ENCODE data around the gene HAS3. TPM values are rescaled to one million over a fixed set of nuclear protein-coding genes. Genes with fewer than 3 reads are reported as not detected.

HAS3 gene
- total RNA-seq, 1 experiment from 2014 or later = 92.5 TPM

DNA sequence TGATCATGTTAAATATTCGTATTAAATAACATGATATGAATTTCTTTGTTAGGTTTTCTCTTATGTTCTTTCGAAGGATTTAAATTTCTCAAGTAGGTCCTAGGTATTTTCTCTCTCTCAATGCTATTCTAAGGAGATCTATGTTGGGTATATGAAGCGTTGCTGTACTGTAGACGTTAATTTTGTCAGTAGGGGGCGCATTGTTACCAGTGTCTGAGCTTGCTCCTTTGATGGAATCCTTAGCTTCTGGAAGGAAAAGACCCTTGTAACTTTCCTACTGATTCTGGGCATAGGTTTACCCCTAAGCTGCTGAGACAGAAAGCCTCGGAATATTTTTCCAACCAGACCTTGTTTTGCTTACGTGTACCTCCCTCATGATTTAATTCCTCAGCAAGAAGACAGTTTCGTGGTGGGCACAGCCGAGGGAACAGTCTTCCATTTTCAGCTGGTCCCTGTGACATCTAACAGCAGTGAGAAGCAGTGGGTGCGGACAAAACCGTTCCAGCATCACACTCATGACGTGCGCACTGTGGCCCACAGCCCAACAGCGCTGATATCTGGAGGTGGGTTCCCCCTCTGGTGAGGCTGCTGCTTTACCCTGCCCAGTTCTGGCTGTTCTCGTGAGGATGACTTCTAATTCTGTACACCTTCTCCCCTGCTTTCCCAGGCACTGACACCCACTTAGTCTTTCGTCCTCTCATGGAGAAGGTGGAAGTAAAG lies 44.9 kb downstream of the HAS3 start:
- BruUV-seq (replicated peaks) = no TSS peak
- Histone ChIP-seq H3K36me3 (ENCODE audit: low read depth, low read length) (peaks cover 37% of the 10 kb centered on the region), H3K9me2 (replicated peaks; ENCODE audit: low read length) (no peaks in the 10 kb centered on the region), H3K4me3 (ENCODE audit: low read length) (no peak overlapping the region), H3K4me2 (ENCODE audit: low read length) (no peak overlapping the region), H3K9ac (ENCODE audit: low read length) (no peak overlapping the region), H4K20me1 (ENCODE audit: low read length) (no peaks in the 10 kb centered on the region), H3K27me3 (ENCODE audit: low read length) (no peaks in the 10 kb centered on the region), H3K79me2 (ENCODE audit: low read length) (no peaks in the 10 kb centered on the region), H3F3A (ENCODE audit: low read length, unreplicated experiment) (no peaks in the 10 kb centered on the region), H3K27ac (ENCODE audit: low read length) (no peak overlapping the region), H3K9me3 (ENCODE audit: low read length) (no peaks in the 10 kb centered on the region), H3K4me1 (ENCODE audit: insufficient read depth, low read length) (no peaks in the 10 kb centered on the region), H2AFZ (ENCODE audit: low read length) (no peak overlapping the region)
- DNase-seq (peak; percentile 74), ATAC-seq (peak; percentile 85)
- TF ChIP-seq, protein P1, sequence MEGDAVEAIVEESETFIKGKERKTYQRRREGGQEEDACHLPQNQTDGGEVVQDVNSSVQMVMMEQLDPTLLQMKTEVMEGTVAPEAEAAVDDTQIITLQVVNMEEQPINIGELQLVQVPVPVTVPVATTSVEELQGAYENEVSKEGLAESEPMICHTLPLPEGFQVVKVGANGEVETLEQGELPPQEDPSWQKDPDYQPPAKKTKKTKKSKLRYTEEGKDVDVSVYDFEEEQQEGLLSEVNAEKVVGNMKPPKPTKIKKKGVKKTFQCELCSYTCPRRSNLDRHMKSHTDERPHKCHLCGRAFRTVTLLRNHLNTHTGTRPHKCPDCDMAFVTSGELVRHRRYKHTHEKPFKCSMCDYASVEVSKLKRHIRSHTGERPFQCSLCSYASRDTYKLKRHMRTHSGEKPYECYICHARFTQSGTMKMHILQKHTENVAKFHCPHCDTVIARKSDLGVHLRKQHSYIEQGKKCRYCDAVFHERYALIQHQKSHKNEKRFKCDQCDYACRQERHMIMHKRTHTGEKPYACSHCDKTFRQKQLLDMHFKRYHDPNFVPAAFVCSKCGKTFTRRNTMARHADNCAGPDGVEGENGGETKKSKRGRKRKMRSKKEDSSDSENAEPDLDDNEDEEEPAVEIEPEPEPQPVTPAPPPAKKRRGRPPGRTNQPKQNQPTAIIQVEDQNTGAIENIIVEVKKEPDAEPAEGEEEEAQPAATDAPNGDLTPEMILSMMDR (conservative IDR thresholded peaks at IDR 0.05; ENCODE audit: low read depth, low read length) = peak; percentile 82
- no peak for TF ChIP-seq EZH2 (IDR thresholded peaks at IDR 0.05; ENCODE audit: low read length, unreplicated experiment)
- intact Hi-C loops (cut with micrococcal nuclease) = loop anchor here (1.0 kb wide), 1 partner anchor 137 kb away; no protein-coding TSS in a partner anchor
- CTCF ChIA-PET = interaction anchor here (0.6 to 0.9 kb wide), 2 partner anchors 19 to 67 kb away, joined by 3 to 6 read pairs; no protein-coding TSS in a partner anchor
- POLR2A ChIA-PET (ENCODE audit: unreplicated experiment) = no interaction called here

DNA sequence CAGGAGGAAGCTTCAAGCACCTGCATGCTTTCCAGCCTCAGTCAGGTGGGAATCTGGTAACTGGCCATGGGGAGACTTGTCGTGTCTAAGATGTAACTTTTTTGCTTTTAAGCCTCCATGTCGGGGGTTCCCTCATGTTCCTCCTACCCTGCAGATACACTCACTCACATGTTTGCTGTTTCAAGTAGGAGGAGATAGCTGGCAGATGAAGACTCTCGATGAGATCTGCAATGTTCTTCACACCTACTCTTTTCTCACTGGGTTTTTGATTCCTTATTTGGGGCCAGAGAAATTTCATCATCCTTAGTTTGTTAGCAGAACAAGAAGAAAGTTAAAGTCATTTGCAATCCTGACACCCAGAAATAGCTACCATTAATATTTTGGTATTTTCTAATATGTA lies 51.7 kb downstream of the HAS3 start:
- Histone ChIP-seq H3K9me3 (ENCODE audit: low read length) (no peaks in the 10 kb centered on the region), H4K20me1 (ENCODE audit: low read length) (no peaks in the 10 kb centered on the region), H3K4me3 (ENCODE audit: low read length) (no peak overlapping the region), H3K27ac (ENCODE audit: low read length) (no peak overlapping the region), H3K27me3 (ENCODE audit: low read length) (no peaks in the 10 kb centered on the region), H3K79me2 (ENCODE audit: low read length) (no peaks in the 10 kb centered on the region), H3K9me2 (replicated peaks; ENCODE audit: low read length) (no peaks in the 10 kb centered on the region), H3K4me2 (ENCODE audit: low read length) (no peak overlapping the region), H2AFZ (ENCODE audit: low read length) (no peak overlapping the region), H3F3A (ENCODE audit: low read length, unreplicated experiment) (no peaks in the 10 kb centered on the region), H3K36me3 (ENCODE audit: low read depth, low read length) (peaks cover 47% of the 10 kb centered on the region), H3K9ac (ENCODE audit: low read length) (no peak overlapping the region), H3K4me1 (ENCODE audit: insufficient read depth, low read length) (no peaks in the 10 kb centered on the region)
- no TSS peak for BruUV-seq (replicated peaks)
- POLR2A ChIA-PET (ENCODE audit: unreplicated experiment) = no interaction called here
- CTCF ChIA-PET = no interaction called here
- intact Hi-C loops (cut with micrococcal nuclease) = no loop called here
- ATAC-seq (no peak), DNase-seq (no peak)
- no peak for TF ChIP-seq EZH2 (IDR thresholded peaks at IDR 0.05; ENCODE audit: low read length, unreplicated experiment)

DNA sequence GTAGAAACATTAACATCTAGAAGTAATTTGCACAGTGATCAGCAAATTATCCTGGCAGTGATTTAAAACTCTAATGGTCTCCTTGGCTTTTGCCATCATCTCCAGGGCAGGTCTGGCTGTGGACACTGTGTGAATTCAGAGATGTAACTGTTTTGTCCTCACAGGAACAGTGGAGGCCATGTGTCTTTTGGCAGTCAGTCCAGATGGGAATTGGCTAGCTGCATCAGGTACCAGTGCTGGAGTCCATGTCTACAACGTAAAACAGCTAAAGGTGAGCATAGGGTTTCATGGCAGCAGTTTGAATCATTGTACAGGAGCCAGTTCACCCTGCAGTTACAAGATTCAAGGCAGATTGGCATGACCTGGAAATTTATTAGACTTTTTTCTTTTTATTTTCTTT lies 54.7 kb downstream of the HAS3 start:
- DNase-seq = no peak
- Histone ChIP-seq H2AFZ (ENCODE audit: low read length) (no peak overlapping the region), H3K79me2 (ENCODE audit: low read length) (no peaks in the 10 kb centered on the region), H3K4me3 (ENCODE audit: low read length) (no peak overlapping the region), H3K36me3 (ENCODE audit: low read depth, low read length) (peaks cover 37% of the 10 kb centered on the region), H3K9me2 (replicated peaks; ENCODE audit: low read length) (no peaks in the 10 kb centered on the region), H3K27ac (ENCODE audit: low read length) (no peak overlapping the region), H3K9ac (ENCODE audit: low read length) (no peak overlapping the region), H3F3A (ENCODE audit: low read length, unreplicated experiment) (peaks cover 6% of the 10 kb centered on the region), H3K4me1 (ENCODE audit: insufficient read depth, low read length) (peaks cover 2% of the 10 kb centered on the region), H3K9me3 (ENCODE audit: low read length) (no peaks in the 10 kb centered on the region), H3K4me2 (ENCODE audit: low read length) (no peak overlapping the region), H4K20me1 (ENCODE audit: low read length) (no peaks in the 10 kb centered on the region), H3K27me3 (ENCODE audit: low read length) (no peaks in the 10 kb centered on the region)
- intact Hi-C loops (cut with micrococcal nuclease) = no loop called here
- CTCF ChIA-PET = no interaction called here
- TF ChIP-seq, protein P1 (conservative IDR thresholded peaks at IDR 0.05; ENCODE audit: low read depth, low read length) = no peak
- TF ChIP-seq EZH2phosphoT487 (IDR thresholded peaks at IDR 0.05; ENCODE audit: borderline replicate concordance, low read length) (no peak), EZH2 (IDR thresholded peaks at IDR 0.05; ENCODE audit: low read length, unreplicated experiment) (no peak)
- no TSS peak for BruUV-seq (replicated peaks)
- ATAC-seq = no peak
- POLR2A ChIA-PET (ENCODE audit: unreplicated experiment) = no interaction called here

Measured in PC-3 (cell line).